GM18508 (cell line): ENCODE results near the gene DBH.

Experiments
- ATAC-seq: cut with Tn5 transposase; IDR thresholded peaks from one replicate; pipeline ENCODE4 v1.9.1; 2021; ENCODE audit warnings: moderate number of reproducible peaks; ENCODE audit not compliant: insufficient read depth, unreplicated experiment

DBH gene

DNA sequence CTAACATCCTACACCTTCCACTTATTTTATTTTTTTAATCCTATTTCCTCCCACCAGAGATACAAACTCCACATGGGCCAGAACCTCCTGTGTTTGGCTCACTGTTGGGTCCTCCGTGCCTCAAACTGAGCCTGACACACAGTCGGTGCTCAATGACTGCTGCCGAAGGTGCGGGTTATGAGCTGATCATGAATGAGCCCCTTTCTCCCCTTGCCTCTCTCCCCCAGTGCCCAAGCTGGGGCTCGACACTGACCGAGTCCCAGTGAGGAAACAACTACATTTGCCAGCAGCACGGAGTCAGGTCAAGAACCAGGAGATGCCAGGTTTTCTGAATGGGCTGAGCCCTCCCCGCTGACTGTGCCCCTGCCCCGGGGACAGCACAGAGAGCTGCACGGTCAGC is 57.0 kb downstream of the DBH start:
- ATAC-seq = no peak

DNA sequence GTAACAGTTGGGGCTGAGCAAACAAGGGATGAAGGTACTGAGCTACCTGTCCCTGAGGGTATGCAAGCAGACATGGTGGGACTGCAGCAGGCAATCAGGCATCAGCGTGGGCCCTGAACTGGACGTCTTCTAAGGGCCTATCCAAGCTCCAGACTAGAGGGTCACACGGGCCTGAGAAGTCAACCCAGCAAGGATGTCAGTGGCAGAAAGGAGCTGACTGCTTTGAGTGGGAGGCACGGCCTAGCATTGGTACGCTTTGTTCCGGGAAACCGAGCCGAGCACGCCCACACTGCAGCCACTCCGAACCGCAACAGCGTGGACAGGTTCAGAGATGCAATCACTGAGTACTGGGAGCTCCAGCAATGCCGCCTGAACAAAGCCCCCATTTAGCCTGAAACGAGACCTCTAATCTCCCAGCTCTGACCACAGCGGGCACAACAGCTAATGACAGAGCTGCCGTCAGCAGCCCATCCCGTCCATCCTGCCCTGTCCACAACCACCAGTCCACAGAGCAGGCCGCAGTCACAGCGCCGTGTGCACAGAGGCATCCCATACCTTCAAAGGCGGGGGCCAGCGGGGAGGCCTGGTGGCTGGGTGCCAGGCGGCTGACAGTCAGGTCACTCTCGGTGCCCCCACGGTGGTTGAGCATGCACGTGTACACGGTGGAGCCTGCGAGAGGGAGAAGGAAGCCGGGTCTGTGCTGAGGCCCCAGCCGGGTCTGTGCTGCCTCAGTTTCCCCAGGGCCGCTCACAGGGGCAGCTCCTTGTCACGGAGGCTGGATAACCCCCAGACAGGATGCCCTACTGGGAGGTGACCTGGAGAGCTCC is 57.8 kb downstream of the DBH start:
- no peak for ATAC-seq

DNA sequence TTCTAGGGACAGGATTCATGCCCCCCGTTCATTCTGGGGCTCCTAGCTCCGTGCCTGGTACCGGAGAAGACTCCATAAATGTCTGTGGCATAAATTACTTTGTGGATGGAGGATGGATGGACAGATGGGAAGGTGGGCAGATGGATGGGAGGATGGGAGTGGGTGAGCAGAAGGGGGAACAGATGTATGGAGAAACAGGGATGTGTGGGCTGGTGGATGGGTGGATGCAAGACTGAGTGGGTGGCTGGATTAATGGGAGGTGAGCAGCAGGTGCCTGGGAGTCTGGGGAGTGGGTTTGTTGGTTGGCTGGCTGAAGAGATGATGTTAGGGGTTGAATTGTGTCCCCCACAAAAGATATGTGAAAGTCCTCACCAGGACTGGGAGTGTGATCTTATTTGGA is 58.5 kb downstream of the DBH start:
- no peak for ATAC-seq

DNA sequence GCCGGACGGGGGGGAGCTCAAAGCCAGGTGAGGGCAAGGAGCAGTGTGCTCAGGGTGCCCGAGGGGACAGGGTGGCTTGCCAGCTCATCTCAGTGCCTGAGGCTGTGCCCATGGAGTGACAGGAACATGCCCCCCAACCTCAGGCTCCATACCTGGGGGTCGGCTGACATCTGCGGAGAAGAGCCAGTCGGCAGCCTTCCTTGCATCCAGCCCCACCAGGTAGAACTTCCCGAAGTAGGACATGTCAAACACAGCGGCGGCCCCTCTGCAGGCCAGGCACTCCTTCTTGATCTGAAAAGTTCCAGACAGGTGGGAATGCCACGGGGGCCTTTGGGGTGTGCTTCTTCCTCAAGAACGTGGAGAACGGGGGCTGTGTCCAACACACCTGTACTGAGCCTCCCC is 59.9 kb downstream of the DBH start:
- ATAC-seq = no peak

DNA sequence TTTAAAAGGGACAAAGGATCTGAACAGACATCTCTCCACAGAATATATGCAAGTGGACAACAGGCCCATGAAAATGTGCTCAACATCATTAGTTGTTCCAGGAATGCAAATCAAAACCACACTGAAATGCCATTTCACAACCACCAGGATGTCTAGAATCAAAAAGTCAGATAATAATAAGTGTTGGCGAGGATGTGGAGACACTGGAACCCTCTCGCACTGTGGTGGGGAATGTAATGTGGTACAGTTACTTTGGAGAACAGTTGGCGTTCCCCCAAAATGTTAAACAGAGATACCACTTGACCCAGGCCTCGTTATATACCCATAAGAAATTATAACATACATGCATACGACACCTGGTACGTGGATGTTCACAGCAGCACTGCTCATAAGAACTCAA is 63.4 kb downstream of the DBH start:
- no peak for ATAC-seq

DNA sequence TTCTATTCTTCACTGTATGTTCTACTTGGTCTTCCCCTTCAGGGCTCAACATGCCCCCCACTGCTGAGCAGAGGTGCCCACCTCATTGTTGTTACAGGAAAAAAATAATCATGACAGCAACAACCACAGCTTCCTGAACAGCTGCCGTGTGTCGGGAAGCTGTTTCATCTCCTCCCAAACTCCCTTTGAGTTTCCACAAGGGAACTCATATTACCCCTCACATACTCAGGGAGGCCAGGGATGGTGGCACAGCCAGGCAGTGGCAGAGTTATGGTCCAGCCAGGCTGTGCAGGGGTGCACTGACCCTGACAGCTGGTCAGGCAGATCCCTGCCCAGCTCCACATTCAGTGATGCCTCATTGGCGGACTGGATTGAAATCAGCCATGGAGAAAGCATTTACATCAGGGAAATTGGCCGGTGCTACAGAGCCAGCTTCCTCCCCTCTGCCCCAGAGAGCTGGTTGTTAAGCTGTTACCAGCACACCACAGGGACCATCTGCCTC is 64.7 kb downstream of the DBH start:
- no peak for ATAC-seq

DNA sequence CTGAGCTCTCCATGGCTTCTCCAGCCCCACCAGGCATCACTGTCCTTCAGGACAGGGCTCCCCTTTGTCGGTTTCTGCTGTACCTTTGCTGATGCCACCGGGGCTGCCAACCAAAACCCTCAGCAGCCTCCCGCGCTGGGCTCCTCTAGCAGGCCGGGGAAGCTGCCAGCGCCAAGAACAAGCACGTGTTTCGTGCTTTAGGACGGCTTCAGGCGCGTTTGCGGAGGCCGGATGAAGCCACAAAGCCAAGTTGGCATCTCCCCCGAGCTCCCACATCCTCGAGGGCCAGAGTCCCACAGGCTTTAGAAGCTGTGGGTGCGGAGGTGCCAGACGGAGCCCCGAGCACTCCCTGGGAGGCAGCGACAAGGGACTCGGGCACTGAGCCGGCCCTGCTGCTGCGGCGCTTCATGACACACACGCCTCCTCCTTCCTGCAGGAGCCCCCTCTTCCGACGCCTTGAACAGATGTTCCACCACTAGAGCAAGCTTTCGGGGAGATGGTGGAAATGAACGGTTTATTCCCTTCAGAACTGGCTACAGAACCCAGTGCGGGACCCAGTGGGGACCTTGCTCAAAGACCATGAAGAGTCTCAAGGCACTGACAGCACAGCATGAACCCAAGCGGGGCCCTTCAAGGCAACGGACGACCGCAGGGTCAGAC is 65.3 kb downstream of the DBH start:
- ATAC-seq = no peak

DNA sequence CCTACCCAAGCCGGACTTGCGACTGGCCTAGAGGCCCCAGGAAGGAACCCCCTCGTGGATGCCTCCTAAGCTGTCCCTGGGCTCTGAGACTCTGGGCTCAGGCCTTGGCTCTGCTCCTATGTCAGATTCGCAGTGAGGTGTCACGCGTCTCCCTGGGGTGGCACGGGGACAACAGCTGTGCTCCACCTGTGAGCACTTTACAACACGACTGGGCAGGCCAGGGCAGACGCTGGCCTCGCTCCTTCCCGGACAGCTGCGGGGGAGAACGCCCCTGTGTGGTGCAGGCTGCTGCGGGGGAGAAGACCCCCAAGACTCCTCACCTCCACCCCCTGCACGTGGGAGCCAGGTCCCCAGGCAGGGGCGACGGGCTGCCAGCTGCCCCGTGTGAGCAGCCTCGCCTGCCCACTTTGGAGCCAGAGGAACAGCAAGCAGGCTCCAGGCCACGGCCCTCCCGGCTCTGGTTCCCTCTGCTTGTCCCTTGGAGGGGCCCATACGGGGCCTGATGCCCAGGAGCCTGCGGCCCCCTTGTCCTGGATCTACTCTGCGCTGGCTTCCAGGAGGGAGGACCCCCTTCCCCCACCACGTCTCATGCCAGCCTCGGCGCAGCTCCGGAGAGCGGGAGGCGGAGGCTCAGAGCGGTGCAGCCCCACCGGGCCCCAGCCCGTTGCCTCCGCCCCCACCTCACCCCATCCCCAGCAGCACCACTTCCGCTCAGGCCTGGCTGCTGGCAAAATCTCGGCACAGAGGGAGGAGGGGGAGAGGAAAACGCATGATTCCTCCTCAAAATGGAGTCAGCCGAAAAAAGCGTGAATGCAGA is 66.0 kb downstream of the DBH start:
- no peak for ATAC-seq

DNA sequence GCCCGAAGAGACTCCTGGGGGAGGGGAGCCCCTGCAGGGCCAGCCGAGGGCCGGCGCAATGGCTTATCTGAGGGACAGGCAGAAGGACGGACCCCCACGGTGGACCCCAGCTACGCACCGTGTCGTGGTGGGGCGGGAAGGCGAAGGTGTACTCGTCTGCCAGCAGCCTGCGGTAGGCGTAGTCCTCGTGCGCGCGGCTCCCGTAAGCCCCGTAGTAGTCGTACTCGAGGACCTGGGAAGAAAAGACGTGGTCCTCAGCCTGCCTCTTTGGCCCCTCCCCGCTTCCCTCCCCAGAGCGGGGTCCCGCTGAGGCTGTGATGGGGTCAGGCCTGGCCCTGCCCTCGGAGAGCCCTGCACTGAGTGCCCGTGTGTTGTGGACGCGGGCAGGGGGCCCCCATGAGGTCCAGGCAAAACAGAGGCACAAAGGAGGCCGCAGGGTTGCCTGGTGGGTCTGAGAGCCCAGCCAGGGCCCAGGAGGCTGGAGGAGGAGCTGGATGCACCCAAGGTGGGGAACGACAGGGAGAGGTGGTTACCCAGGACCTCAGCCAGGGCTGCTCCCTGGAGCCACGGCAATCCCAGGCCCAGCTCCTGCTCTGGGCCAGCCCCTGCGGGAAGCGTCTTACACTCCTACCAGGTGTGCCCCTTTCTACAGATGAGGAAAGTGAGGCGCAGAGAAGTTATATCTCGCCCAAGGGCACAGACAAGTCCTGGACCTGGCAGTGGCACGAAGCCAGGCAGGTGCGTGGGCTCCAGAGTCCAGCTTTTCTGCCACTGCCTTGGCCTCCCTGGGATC is 66.8 kb downstream of the DBH start:
- no peak for ATAC-seq

DNA sequence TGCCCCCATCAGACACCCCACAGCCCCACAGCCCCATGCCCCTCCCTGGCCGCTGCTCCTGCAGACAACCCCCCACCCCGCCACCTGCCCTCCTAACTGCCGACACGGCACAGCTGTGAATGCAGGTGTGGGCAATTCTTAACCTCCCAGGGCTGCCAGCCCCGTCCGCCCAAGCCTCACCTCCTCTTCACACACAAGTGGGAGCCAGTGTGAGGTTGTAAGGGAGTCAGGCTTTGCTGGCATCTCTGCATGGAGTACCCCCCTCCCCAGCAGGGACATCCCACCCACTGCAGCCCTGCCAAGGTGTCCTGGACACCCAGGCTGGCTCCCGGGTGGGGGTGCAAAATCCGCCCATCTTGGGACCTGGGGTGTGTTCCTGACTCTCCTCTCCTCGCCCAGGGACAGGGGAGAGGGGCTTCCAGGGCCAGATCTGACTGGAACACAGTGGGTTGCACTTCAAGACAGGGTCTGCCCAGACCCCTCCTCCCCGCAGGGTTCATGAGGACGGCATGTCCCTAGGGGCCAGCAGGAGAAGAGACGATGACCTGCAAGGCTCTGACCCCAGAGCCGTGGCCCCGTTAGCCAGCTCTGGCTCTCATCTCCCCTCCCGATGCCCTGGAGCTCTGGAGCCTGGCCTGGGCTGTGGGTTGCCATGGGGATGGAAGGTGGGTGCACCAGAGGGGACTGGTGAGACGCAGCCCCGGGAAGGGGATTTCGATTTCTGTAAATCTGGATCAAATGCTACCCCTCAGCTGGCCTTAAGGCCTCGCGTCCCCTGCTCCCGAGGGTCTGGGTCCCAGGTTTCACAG is 67.6 kb downstream of the DBH start:
- ATAC-seq = no peak

DNA sequence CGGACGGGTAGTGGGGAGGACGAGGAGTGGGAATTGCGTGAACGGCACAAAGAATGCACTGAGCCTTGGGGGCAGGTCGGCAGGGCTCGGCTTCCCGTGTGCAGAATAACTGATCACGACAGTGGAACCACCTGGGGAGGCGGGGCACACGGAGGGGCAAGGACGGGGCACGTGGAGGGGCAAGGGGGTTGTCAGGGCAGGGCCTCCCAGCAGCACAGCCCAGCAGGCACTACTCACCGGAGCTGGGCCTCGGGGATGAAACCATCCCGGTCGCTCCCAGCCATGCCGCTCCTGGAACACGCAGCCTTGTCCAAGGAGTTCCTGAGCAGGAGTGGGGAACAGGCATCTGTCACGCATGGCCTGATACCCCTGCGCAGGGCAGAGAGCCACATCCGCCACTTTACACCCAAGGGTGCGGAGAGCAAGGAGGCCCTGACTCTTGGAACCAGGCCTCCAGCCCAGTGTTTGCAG is 68.6 kb downstream of the DBH start:
- ATAC-seq = no peak

DNA sequence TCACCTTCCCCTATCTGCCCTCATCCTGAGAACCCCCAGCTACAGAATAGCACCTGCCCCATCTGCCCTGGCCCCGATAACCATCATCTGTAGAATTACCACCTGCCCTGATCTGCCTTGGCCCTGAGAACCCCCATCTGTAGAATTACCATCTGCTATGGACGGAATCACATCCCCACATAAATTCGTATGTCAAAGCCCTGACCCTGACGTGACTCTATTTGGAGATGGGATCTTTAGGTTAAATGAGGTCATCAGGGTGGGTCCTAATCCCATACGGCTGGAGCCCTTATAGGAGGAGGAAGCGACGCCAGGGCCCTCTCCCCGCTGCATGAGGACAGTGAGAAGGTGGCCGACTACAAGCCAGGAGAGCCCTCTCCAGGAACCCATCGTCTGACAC is 69.4 kb downstream of the DBH start:
- no peak for ATAC-seq

DNA sequence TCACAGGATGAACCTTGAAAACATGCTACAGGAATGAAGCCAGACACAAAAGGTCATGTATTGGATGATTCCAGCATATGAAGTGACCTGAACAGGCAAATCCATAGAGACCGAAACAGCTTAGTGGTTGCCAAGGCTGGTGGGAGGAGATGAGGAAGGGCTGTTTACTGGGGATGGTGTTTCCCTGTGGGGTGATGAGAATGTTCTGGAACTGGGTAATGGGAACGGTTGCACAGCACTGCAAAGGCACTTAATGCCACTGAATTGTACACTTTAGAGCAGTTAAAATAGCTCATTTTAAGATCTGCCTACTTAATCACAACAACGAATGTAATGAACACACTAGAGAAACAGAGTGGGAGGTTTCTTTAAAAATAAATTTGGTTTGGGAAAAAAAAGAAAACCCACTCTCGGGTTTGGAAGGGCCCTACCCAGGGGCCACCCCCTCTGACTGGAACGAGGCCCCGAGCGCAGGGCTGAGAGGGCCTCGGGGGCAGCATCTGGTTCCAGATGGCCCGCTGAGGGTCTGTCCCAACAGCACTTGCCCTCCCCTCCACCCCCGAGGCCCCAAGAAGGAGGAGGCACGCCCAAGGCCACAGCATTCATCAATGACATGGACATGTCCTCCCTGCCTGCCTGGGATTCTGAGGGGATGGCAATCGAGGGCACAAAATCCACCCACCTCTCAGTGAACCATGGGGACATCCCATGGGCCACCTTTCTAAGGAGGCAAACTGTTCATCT is 70.3 kb downstream of the DBH start:
- no peak for ATAC-seq

DNA sequence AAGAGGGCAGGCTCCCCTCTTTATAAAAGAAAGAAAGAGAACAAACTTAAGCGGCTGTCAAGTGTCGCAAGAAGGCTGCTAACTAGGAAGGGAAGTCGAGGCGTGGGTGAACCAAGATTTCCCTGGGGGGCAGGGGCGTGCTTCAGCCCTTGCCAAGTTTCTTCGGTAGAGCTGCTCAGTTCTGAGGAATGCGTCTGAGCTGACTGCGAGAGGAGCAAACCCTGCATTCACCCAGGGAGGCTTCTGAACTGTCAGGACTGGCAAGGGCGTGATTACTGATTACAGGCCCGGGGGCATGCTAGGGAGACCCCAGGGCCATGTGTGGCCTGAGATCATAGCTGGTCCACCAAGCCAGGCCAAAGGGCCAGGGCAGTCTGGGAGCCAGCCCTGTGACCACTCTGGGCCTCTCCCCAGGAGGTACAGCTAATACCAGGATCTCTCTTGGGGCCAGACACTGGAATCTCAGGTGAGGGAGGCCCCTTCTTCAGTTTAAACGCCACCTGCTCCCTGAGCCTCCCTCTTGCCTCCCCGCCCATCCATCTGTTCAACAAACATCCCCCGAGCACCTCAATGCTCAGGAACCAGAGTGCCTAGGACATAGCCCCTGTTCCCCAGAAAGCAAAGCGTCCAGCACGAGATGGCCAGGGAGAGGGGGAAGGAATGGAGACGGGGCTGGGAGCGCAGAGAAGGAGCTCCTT is 71.1 kb downstream of the DBH start:
- ATAC-seq = no peak

DNA sequence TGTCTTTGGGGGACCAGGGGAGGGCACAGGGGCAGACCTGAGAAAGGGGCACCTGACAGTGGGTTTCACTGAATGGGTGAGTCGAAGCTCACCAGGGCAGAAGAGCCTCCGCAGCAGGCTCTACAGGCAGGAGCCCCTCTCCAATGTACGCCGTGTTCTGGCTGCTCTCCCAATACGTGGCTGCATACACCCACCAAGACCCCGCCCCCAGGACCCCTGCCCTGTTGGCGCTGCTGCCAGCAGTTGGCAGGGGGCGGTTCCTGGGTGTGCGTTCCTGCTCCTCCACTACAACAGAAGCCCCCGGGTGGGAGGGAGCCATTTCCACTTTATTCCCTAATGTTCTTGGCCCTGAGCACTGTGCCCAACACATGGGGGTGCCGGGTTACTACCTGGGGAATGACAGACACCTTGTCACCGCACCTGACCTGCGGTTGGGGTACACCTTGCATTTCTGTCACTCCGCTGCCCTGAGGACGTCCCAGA is 71.6 kb downstream of the DBH start:
- no peak for ATAC-seq

DNA sequence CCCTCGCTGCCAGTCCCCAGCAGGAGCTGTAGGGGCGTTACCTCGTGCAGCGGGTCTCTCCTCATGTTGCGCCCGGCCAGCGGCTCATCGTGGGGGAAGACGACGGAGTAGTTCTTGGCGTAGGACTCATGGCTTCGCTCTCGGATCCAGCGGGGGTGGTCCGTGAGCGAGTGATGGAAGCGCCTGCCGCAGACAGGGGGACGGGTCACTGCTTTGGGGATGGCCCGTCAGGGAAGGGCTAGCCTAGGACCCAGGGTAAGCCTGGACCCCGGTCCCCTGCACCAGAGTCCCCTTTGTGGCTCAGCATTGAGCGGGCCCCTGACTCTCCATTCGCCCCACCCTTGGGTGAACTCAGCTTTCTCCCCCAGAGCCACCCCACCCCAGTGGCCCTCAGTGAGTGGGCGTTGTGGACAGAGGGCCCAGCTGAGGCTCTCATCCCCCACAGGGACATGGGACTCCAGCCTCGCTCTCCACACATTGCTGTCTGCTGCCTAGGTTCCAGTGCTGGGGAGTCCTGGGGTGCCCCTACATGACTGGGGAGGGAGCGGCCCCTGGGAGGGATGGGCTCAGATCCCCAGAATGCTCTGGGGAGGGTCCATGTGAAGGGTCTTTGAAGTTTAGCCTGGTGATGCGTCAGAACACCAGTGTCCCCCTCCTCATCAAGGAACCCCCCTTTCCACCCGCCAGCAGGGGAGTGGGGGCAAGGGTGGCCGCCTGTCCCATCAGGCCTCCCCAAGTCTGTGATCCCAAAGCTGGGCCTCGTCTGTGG is 72.3 kb downstream of the DBH start:
- no peak for ATAC-seq
